Glutamatergic neuron (in vitro differentiated cells): Measurements from ENCODE around the gene VIPR1. TPM values are rescaled to one million over a fixed set of nuclear protein-coding genes. Genes with fewer than 3 reads are reported as not detected.
"Not testable (repeated sequence)": the region's sequence is repeated elsewhere in the genome, so short reads cannot be mapped to it uniquely, and the experiment has no call there.

Experiments used
- DNase-seq: peaks from one replicate; pipeline ENCODE4 v3.0.0; 2022
- H3K27ac Mint-ChIP-seq: one replicate; pipeline ENCODE4 v1.8.0; 2020; ENCODE audit warnings: mild to moderate bottlenecking, mixed read lengths, inconsistent platforms; ENCODE audit not compliant: unreplicated experiment
- H3K27me3 Mint-ChIP-seq: one replicate; pipeline ENCODE4 v1.8.0; 2020; ENCODE audit warnings: mild to moderate bottlenecking, moderate library complexity, mixed read lengths, inconsistent platforms; ENCODE audit not compliant: unreplicated experiment
- H3K36me3 Mint-ChIP-seq: one replicate; pipeline ENCODE4 v1.8.0; 2020; ENCODE audit warnings: mild to moderate bottlenecking, mixed read lengths, inconsistent platforms; ENCODE audit not compliant: unreplicated experiment
- H3K4me1 Mint-ChIP-seq: one replicate; pipeline ENCODE4 v1.8.0; 2020; ENCODE audit warnings: mild to moderate bottlenecking, low read depth, mixed read lengths, inconsistent platforms; ENCODE audit not compliant: unreplicated experiment
- H3K4me3 Mint-ChIP-seq: one replicate; pipeline ENCODE4 v1.8.0; 2020; ENCODE audit warnings: mild to moderate bottlenecking, mixed read lengths, inconsistent platforms; ENCODE audit not compliant: unreplicated experiment
- H3K9me3 Mint-ChIP-seq: one replicate; pipeline ENCODE4 v1.8.0; 2020; ENCODE audit warnings: mild to moderate bottlenecking, moderate library complexity, mixed read lengths, inconsistent platforms; ENCODE audit not compliant: unreplicated experiment
- total RNA-seq: library from RNA; stranded (reverse); fragmentation: NEBNext Ultra II Directional; extraction: Animal tissue kit (Norgen Biotek cat#: 25700); gene quantifications from one replicate; pipeline ENCODE4 v1.2.1, GENCODE V29; 2021; ENCODE audit not compliant: unreplicated experiment
- TF ChIP-seq, protein P1 (sequence below): fragments of 200-600 bp; sonication (generic); IDR thresholded peaks from one replicate; pipeline ENCODE4 v1.5.0; 2021; ENCODE audit not compliant: partially characterized antibody, unreplicated experiment

VIPR1 gene
- total RNA-seq, 1 donor from 2014 or later: not detected

DNA sequence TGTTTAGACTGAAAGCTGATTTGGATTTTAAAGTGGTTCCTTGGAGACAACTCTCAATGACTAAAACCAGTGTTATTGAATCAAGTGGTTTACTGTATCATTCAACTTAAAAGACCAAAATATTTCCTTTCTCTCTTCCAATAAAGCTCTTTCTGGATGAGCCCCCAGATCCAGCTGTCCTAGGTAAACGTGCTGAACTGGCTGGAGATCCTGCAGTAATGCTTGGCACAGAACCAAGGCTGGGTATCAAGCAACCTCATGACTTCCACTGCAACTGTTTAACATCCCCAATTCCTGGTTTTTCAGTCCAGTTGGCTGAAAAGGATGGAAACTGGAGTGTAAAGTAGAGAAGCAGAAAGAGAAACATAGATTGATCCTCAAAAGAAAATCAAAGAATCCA lies 50.4 kb downstream of the VIPR1 start:
- Mint-ChIP-seq H3K4me1 (peaks cover 5% of the 10 kb centered on the region), H3K4me3 (no peak overlapping the region), H3K36me3 (peaks cover 7% of the 10 kb centered on the region), H3K27me3 (no peaks in the 10 kb centered on the region), H3K27ac (no peak overlapping the region), H3K9me3 (no peaks in the 10 kb centered on the region)
- TF ChIP-seq, protein P1, sequence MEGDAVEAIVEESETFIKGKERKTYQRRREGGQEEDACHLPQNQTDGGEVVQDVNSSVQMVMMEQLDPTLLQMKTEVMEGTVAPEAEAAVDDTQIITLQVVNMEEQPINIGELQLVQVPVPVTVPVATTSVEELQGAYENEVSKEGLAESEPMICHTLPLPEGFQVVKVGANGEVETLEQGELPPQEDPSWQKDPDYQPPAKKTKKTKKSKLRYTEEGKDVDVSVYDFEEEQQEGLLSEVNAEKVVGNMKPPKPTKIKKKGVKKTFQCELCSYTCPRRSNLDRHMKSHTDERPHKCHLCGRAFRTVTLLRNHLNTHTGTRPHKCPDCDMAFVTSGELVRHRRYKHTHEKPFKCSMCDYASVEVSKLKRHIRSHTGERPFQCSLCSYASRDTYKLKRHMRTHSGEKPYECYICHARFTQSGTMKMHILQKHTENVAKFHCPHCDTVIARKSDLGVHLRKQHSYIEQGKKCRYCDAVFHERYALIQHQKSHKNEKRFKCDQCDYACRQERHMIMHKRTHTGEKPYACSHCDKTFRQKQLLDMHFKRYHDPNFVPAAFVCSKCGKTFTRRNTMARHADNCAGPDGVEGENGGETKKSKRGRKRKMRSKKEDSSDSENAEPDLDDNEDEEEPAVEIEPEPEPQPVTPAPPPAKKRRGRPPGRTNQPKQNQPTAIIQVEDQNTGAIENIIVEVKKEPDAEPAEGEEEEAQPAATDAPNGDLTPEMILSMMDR: no peak
- DNase-seq: no peak

- Mint-ChIP-seq H3K27me3 (no peaks in the 10 kb centered on the region), H3K4me3 (no peak overlapping the region), H3K36me3 (peaks cover 4% of the 10 kb centered on the region), H3K27ac (no peak overlapping the region), H3K4me1 (no peaks in the 10 kb centered on the region), H3K9me3 (no peaks in the 10 kb centered on the region)
- DNase-seq: no peak
- TF ChIP-seq, protein P1: no peak
These were observed 53.7 kb downstream of the VIPR1 start for GRCh38 chr3:42556089-42556632.

DNA sequence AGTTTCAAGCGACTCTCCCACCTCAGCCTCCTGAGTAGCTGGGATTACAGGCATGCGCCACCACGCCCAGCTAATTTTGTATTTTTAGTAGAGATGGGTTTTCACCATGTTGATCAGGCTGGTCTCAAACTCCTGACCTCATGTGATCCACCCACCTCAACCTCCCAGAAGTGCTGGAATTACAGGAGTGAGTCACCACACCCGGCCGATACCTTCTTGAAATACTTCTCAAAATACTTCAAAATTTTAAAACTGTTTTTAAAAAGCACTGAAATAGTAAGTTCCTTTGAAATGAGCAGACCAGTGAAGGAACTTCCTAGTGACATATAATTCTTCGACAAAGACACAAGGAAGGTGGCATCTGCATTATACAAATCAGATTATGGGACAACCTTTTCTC lies 54.4 kb downstream of the VIPR1 start:
- not testable (repeated sequence) for H3K9me3 Mint-ChIP-seq, H3K36me3 Mint-ChIP-seq, H3K4me1 Mint-ChIP-seq

GRCh38 chr3:42557854-42558253 lies 55.4 kb downstream of the VIPR1 start:
- TF ChIP-seq, protein P1: no peak
- DNase-seq: no peak
- Mint-ChIP-seq H3K27me3 (no peaks in the 10 kb centered on the region), H3K4me3 (no peak overlapping the region), H3K36me3 (peaks cover 4% of the 10 kb centered on the region), H3K9me3 (peaks cover 2% of the 10 kb centered on the region), H3K4me1 (no peaks in the 10 kb centered on the region), H3K27ac (no peak overlapping the region)

More for the DNA sequence above, 54.4 kb downstream of the VIPR1 start:
- H3K27me3 Mint-ChIP-seq, H3K27ac Mint-ChIP-seq, H3K4me3 Mint-ChIP-seq, DNase-seq: not testable (repeated sequence)

DNA sequence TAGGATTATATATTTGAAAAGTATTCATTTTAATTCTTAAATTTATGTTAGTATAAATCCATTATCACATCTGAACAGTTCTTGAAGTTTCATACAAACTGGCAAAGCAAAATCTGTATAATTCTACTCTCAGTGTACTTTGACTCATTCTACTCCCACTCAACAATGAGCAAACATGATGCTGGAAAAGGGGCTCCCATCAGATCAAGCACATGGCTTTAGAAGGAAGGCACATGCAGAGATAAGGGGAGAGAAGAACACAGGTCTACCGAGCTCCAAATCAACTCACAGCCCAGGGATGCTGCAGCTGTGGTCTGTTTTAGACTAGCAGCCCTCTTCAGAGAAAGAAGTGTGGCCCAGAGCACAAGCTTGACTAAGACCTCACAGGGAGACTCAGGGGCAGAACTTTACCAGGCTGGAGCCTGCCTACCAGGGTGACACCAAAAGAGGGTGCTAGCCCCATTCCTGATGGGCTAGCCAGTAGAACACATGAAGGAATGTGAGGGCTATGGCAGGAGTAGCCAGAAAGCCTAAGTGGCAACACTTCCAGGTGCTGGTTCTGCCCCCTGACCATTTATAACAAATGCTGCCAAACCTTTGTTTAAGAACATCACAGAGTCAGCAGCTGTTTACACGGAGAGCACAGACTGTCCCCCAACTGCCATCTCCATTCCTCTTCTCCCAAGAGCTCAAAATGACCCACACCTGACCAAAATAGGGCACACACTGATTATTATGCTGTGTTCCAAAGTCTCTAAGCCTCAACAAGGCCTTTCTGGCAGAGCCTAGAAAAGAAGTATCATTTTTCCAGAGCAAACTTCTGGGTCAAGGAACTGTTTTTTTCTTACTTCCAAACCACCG lies 59.8 kb downstream of the VIPR1 start:
- Mint-ChIP-seq H3K4me1 (no peaks in the 10 kb centered on the region), H3K36me3 (no peaks in the 10 kb centered on the region), H3K9me3 (peaks cover 2% of the 10 kb centered on the region), H3K4me3 (no peak overlapping the region), H3K27ac (no peak overlapping the region), H3K27me3 (no peaks in the 10 kb centered on the region)
- TF ChIP-seq, protein P1: no peak
- no peak for DNase-seq
